K562 (cell line): ENCODE measurements around the gene CLDN24. TPM values are rescaled to one million over a fixed set of nuclear protein-coding genes. Genes with fewer than 3 reads are reported as not detected.
A peak's percentile ranks its signal among the peaks of the same experiment; 100 is the strongest.

ENCODE experiments used
- CCAR2 ChIP-seq: fragments of 200-400 bp; formaldehyde crosslinking; IDR thresholded peaks from 2 replicates; pipeline ENCODE4 v1.6.1; 2017; ENCODE audit warnings: mild to moderate bottlenecking, low read depth, low read length
- FOXJ2 ChIP-seq: fragments of 200-800 bp; sonication (Bioruptor generic); IDR thresholded peaks from 2 replicates; pipeline ENCODE4 v1.6.1; 2016; ENCODE audit warnings: missing genetic modification characterization, missing compliant biosample characterization
- HMG20A ChIP-seq: fragments of 450-650 bp; formaldehyde crosslinking; conservative IDR thresholded peaks from 2 replicates; pipeline ENCODE4 v1.4.0; 2020; ENCODE audit warnings: mild to moderate bottlenecking, mixed read lengths
- RBM22 ChIP-seq: fragments of 200-400 bp; formaldehyde crosslinking; IDR thresholded peaks from 2 replicates; pipeline ENCODE4 v1.6.1; 2018; ENCODE audit warnings: low read length, low read depth; ENCODE audit not compliant: poor library complexity, severe bottlenecking
- SMC3 ChIP-seq: conservative IDR thresholded peaks from 2 replicates; pipeline ENCODE4 v1.6.1; 2011; ENCODE audit warnings: low read depth, low read length, improper control_type of control experiment; ENCODE audit not compliant: insufficient read depth
- SRSF3 ChIP-seq: fragments of 200-400 bp; formaldehyde crosslinking; IDR thresholded peaks from 2 replicates; pipeline ENCODE4 v1.6.1; 2016; ENCODE audit warnings: mild to moderate bottlenecking, low read length, moderate library complexity; ENCODE audit not compliant: insufficient read depth
- ZNF766 ChIP-seq: fragments of 200-800 bp; sonication (Bioruptor generic); conservative IDR thresholded peaks from 2 replicates; pipeline ENCODE4 v1.6.1; 2016; ENCODE audit warnings: missing genetic modification characterization, missing compliant biosample characterization
- polyA plus RNA-seq, 8 experiments: library from polyadenylated mRNA; depleted of rRNA in 4 of 8; stranded (reverse) in 5 of 8; unstranded in 3 of 8; fragments of >200 nt; fragmentation: Nextera tagmentation in 2 of 8; fragmentation: Illumina TruSeq in 1 of 8; extraction: Ambion mirVana in 2 of 8; extraction: Trizol in 1 of 8; gene quantifications; 2 replicates each; pipeline versions ENCODE4 v1.2.1 to v1.2.3, GENCODE V29; 2011 to 2014; ENCODE audit warnings: inconsistent platforms in 1 of 8, missing spikeins in 1 of 8
- total RNA-seq, 7 experiments: library from RNA; depleted of rRNA in 6 of 7; stranded (reverse); fragments of >200 nt in 6 of 7; fragmentation: Illumina TruSeq in 2 of 7; extraction: Trizol in 2 of 7; gene quantifications; 2 replicates each; pipeline versions ENCODE4 v1.2.1 to v1.2.3, GENCODE V29; 2011 to 2021; ENCODE audit warnings: low replicate concordance in 1 of 7
- TF ChIP-seq, protein P1 (sequence below): fragments of 250-450 bp; sonication (Bioruptor Pico); IDR thresholded peaks from 2 replicates; pipeline ENCODE4 v1.5.0; 2020; ENCODE audit warnings: mild to moderate bottlenecking
- TF ChIP-seq, protein P2 (sequence below): fragments of 250-450 bp; sonication (Bioruptor Pico); IDR thresholded peaks from 2 replicates; pipeline ENCODE4 v1.8.0; 2021; ENCODE audit warnings: borderline replicate concordance, mild to moderate bottlenecking, moderate library complexity; ENCODE audit not compliant: poor library complexity, severe bottlenecking
- TF ChIP-seq, protein P3 (sequence below): fragments of 450-650 bp; formaldehyde crosslinking; conservative IDR thresholded peaks from 2 replicates; pipeline ENCODE4 v1.4.0; 2022; ENCODE audit warnings: mild to moderate bottlenecking, missing genetic modification characterization
- TF ChIP-seq, protein P4 (sequence below), 2 experiments: fragments of 450-650 bp; IDR thresholded peaks; 2 replicates each; pipeline ENCODE4 v1.6.1; 2016
- TF ChIP-seq, protein P5 (sequence below): fragments of 250-450 bp; sonication (Bioruptor Pico); IDR thresholded peaks from 2 replicates; pipeline ENCODE4 v1.5.0; 2021; ENCODE audit warnings: mild to moderate bottlenecking, moderate library complexity
- TF ChIP-seq, protein P6 (sequence below), 2 experiments: IDR thresholded peaks in 1 of 2; conservative IDR thresholded peaks in 1 of 2; 2 replicates each; pipeline ENCODE4 v1.6.1; 2016; ENCODE audit warnings: low read depth in 2 of 2, mild to moderate bottlenecking in 1 of 2, missing compliant biosample characterization in 1 of 2, missing genetic modification characterization in 1 of 2, moderate library complexity in 1 of 2

Gene CLDN24
- total and polyA plus RNA-seq, 9 of the 15 experiments (the other 6 are each of a cell fraction or from before 2014, with no cell fraction given) = not detected

DNA sequence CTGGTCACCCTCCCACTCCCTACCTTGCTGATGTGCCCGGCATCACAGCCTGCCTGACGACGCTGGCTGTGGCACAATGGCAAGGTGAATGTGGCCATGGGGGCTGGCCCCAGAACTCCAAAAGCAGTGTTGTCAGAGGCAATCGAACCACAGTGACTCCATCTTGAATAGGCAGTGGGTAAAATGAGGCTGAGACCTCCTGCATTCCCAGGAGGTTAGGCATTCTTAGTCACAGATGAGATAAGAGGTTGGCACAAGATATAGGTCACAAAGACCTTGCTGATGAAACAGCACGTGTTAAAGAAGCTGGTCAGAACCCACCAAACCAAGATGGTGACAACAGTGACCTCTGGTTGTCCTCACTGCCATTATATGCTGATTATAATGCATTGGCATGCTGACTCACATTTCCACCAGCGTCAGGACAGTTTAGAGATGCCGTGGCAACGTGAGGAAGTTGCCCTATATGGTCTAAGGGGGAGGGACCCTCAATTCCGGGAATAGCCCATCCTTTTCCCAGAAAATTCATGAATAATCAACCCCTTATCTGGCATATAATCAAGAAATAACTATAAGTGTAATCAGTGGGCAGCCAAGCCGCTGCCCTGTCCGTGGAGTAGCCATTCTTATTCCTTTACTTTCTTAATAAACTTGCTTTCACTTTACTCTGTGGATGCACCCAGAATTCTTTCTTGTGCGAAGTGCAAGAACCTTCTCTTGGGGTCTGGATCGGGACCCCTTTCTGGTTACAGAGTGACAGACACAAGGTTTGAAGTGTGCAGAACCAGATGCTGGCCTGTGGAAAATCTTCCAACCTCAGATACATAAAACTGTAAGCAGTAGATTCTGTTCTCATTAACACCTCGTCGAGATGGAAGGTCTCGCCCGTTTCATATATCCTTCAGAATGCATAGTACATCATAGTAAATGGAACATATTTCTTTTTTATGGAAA lies 26.8 kb upstream of the CLDN24 start (continued):
- TF ChIP-seq, protein P1, sequence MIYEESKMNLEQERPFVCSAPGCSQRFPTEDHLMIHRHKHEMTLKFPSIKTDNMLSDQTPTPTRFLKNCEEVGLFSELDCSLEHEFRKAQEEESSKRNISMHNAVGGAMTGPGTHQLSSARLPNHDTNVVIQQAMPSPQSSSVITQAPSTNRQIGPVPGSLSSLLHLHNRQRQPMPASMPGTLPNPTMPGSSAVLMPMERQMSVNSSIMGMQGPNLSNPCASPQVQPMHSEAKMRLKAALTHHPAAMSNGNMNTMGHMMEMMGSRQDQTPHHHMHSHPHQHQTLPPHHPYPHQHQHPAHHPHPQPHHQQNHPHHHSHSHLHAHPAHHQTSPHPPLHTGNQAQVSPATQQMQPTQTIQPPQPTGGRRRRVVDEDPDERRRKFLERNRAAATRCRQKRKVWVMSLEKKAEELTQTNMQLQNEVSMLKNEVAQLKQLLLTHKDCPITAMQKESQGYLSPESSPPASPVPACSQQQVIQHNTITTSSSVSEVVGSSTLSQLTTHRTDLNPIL = peak; percentile 98
- no peak for TF ChIP-seq RBM22
- TF ChIP-seq, protein P2, sequence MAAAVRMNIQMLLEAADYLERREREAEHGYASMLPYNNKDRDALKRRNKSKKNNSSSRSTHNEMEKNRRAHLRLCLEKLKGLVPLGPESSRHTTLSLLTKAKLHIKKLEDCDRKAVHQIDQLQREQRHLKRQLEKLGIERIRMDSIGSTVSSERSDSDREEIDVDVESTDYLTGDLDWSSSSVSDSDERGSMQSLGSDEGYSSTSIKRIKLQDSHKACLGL (CRISPR knock-in tag) = peak; percentile 63
- TF ChIP-seq, protein P3, sequence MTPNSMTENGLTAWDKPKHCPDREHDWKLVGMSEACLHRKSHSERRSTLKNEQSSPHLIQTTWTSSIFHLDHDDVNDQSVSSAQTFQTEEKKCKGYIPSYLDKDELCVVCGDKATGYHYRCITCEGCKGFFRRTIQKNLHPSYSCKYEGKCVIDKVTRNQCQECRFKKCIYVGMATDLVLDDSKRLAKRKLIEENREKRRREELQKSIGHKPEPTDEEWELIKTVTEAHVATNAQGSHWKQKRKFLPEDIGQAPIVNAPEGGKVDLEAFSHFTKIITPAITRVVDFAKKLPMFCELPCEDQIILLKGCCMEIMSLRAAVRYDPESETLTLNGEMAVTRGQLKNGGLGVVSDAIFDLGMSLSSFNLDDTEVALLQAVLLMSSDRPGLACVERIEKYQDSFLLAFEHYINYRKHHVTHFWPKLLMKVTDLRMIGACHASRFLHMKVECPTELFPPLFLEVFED (CRISPR knock-in tag) = peak; percentile 100
- no peak for TF ChIP-seq SMC3
- TF ChIP-seq FOXJ2 = peak; percentile 55; the same call in 1 of the 2 replicates
- TF ChIP-seq, protein P4, sequence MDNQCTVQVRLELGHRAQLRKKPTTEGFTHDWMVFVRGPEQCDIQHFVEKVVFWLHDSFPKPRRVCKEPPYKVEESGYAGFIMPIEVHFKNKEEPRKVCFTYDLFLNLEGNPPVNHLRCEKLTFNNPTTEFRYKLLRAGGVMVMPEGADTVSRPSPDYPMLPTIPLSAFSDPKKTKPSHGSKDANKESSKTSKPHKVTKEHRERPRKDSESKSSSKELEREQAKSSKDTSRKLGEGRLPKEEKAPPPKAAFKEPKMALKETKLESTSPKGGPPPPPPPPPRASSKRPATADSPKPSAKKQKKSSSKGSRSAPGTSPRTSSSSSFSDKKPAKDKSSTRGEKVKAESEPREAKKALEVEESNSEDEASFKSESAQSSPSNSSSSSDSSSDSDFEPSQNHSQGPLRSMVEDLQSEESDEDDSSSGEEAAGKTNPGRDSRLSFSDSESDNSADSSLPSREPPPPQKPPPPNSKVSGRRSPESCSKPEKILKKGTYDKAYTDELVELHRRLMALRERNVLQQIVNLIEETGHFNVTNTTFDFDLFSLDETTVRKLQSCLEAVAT (IDR thresholded peaks at IDR 0.05) = no peak
- TF ChIP-seq SRSF3 = no peak
- TF ChIP-seq CCAR2 = no peak
- peak; percentile 100 for TF ChIP-seq ZNF766 (CRISPR knock-in tag)
- TF ChIP-seq, protein P5, sequence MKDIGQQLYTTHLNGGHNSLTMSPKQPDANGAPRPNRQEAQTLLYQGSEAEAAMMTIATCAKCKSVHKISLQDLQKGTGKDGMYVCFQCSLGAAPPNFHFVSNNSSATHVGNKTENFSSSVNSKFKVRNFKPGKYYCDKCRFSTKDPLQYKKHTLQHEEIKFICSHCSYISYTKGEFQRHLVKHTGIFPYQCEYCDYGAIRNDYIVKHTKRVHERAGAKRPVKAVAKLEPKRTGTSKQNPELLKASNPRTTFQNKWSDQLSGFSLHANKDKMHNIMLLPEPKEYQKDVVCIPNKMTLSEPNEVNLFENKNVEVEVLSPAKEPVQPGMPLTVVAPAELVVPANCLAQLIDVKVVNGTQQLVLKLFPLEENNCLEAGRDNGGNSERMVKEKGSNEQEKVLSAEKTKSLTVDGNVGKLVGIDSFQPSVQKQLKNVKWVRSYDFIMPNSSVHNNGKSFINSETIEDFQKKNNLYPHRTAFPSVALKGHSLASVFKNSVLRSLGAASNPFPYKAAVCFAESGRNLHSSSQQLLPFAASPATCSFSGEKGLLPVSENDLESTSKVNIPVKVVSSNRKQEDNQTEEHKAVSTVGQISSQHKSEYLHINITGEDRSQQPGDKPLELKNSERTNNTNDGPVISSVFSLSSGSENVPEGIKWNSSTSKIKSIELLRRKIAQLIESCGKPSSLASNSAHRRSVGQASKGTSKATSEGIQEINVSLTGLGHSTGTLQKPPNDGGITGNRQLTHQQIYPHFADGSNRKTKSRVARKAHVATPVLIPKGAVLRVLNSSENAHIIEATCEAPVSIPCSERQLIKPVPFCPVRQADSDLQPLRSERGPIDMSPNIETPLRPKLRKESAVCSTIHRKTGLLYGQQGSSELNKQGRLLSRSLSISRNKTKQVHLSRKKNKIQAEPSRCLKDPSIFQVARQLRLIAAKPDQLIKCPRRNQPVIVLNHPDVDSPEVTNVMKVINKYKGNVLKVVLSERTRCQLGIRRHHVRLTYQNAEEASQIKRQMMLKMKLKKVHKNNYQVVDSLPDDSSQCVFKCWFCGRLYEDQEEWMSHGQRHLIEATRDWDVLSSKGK (CRISPR knock-in tag) = peak; percentile 88
- TF ChIP-seq, protein P6, sequence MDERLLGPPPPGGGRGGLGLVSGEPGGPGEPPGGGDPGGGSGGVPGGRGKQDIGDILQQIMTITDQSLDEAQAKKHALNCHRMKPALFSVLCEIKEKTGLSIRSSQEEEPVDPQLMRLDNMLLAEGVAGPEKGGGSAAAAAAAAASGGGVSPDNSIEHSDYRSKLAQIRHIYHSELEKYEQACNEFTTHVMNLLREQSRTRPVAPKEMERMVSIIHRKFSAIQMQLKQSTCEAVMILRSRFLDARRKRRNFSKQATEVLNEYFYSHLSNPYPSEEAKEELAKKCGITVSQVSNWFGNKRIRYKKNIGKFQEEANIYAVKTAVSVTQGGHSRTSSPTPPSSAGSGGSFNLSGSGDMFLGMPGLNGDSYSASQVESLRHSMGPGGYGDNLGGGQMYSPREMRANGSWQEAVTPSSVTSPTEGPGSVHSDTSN (CRISPR knock-in tag; IDR thresholded peaks at IDR 0.05; ENCODE audit: low read depth) = no peak
- TF ChIP-seq, protein P6 (tag; conservative IDR thresholded peaks at IDR 0.05; ENCODE audit: low read depth) = peak; percentile 90
- peak; percentile 95 for TF ChIP-seq HMG20A (CRISPR knock-in tag)
